Measurements from ENCODE around the gene F2RL1. TPM values are rescaled to one million over a fixed set of nuclear protein-coding genes. Genes with fewer than 3 reads are reported as not detected.
"Not testable (repeated sequence)": the region's sequence is repeated elsewhere in the genome, so short reads cannot be mapped to it uniquely, and the experiment has no call there.

The F2RL1 gene
- total RNA-seq, 2 experiments from 2014 or later, result 1.6 to 2.2 TPM

DNA sequence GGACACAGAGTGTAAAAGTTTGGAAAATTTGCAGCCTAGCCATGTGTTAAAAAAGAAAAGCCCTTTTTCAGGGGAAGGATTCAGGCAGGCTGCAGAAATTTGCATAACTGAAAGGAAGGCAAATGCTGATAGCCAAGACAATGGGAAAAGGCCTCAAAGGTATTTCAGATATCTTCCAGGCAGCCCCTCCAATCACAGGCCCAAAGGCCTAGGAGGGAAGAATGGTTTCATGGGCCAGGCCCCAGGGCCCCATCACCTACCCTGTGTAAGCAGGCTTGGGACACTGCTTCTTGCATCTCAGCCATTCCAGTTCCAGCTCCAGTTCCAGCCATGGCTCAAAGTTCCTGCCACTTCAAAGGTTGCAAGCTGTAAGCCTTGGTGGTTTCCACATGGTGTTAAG lies 35.8 kb downstream of the F2RL1 start:
- DNase-seq (no peak), ATAC-seq (no peak)
- Mint-ChIP-seq H3K4me1 (ENCODE audit: low read depth) (peaks cover 68% of the 10 kb centered on the region), H3K9me3 (ENCODE audit: insufficient read depth) (peaks cover 12% of the 10 kb centered on the region), H3K36me3 (ENCODE audit: low read depth) (peaks cover 38% of the 10 kb centered on the region), H3K27me3 (ENCODE audit: low read depth) (no peaks in the 10 kb centered on the region), H3K4me3 (no peak overlapping the region), H3K27ac (peak overlapping the region; percentile 94)
- CTCF ChIA-PET, result interaction anchor here (1.6 kb wide), 1 partner anchor 451 kb away, joined by 3 read pairs; no protein-coding TSS in a partner anchor
- POLR2A ChIA-PET, result no interaction called here

GRCh38 chr5:76855501-76855900 lies 36.7 kb downstream of the F2RL1 start:
- ATAC-seq; H3K27me3 Mint-ChIP-seq (ENCODE audit: low read depth); DNase-seq; POLR2A ChIA-PET: not testable (repeated sequence)
- peaks cover 37% of the 10 kb centered on the region for H3K36me3 Mint-ChIP-seq (ENCODE audit: low read depth)
- peaks cover 59% of the 10 kb centered on the region for H3K4me1 Mint-ChIP-seq (ENCODE audit: low read depth)
- peaks cover 12% of the 10 kb centered on the region for H3K9me3 Mint-ChIP-seq (ENCODE audit: insufficient read depth)
- peak overlapping the region; percentile 94 for H3K27ac Mint-ChIP-seq
- peak overlapping the region; percentile 48 for H3K4me3 Mint-ChIP-seq
- CTCF ChIA-PET, result interaction anchor here (1.6 kb wide), 1 partner anchor 452 kb away, joined by 3 read pairs; no protein-coding TSS in a partner anchor

GRCh38 chr5:76855961-76856360 lies 37.1 kb downstream of the F2RL1 start:
- DNase-seq (peak; percentile 73), ATAC-seq (peak; percentile 93)
- H3K27me3 Mint-ChIP-seq (ENCODE audit: low read depth), result no peaks in the 10 kb centered on the region
- CTCF ChIA-PET, result interaction anchor here (0.6 to 1.6 kb wide), 2 partner anchors 12 to 452 kb away, joined by 3 read pairs; no protein-coding TSS in a partner anchor
- H3K9me3 Mint-ChIP-seq (ENCODE audit: insufficient read depth), result peaks cover 12% of the 10 kb centered on the region
- POLR2A ChIA-PET, result interaction anchor here (0.7 kb wide), 1 partner anchor 24 kb away, joined by 4 read pairs; no protein-coding TSS in a partner anchor
- peaks cover 55% of the 10 kb centered on the region for H3K4me1 Mint-ChIP-seq (ENCODE audit: low read depth)
- H3K4me3 Mint-ChIP-seq, result peak overlapping the region; percentile 48
- H3K27ac Mint-ChIP-seq, result peak overlapping the region; percentile 94
- H3K36me3 Mint-ChIP-seq (ENCODE audit: low read depth), result peaks cover 37% of the 10 kb centered on the region

- peaks cover 47% of the 10 kb centered on the region for H3K4me1 Mint-ChIP-seq (ENCODE audit: low read depth)
- POLR2A ChIA-PET; ATAC-seq; DNase-seq; H3K27me3 Mint-ChIP-seq (ENCODE audit: low read depth): not testable (repeated sequence)
- H3K4me3 Mint-ChIP-seq, result peak overlapping the region; percentile 48
- CTCF ChIA-PET, result interaction anchor here (0.6 to 0.9 kb wide), 3 partner anchors 9 to 220 kb away, joined by 3 read pairs; no protein-coding TSS in a partner anchor
- peaks cover 12% of the 10 kb centered on the region for H3K9me3 Mint-ChIP-seq (ENCODE audit: insufficient read depth)
- H3K27ac Mint-ChIP-seq, result peak overlapping the region; percentile 94
- peaks cover 37% of the 10 kb centered on the region for H3K36me3 Mint-ChIP-seq (ENCODE audit: low read depth)
These were observed 38.0 kb downstream of the F2RL1 start for GRCh38 chr5:76856800-76857199.

- no peak for DNase-seq
- H3K27me3 Mint-ChIP-seq (ENCODE audit: low read depth), result no peaks in the 10 kb centered on the region
- ChIA-PET CTCF (interaction anchor here (1.6 kb wide), 1 partner anchor 10 kb away, joined by 4 read pairs; the partner anchor contains the start of gene S100Z), POLR2A (no interaction called here)
- ATAC-seq, result no peak
- H3K27ac Mint-ChIP-seq, result no peak overlapping the region
- H3K4me1 Mint-ChIP-seq (ENCODE audit: low read depth), result peaks cover 24% of the 10 kb centered on the region
- no peak overlapping the region for H3K4me3 Mint-ChIP-seq
- H3K36me3 Mint-ChIP-seq (ENCODE audit: low read depth), result peaks cover 22% of the 10 kb centered on the region
- H3K9me3 Mint-ChIP-seq (ENCODE audit: insufficient read depth), result peaks cover 4% of the 10 kb centered on the region
These were observed 40.9 kb downstream of the F2RL1 start for GRCh38 chr5:76859591-76860247.

- peaks cover 2% of the 10 kb centered on the region for H3K9me3 Mint-ChIP-seq (ENCODE audit: insufficient read depth)
- no peak for DNase-seq
- H3K4me1 Mint-ChIP-seq (ENCODE audit: low read depth), result peaks cover 5% of the 10 kb centered on the region
- ChIA-PET POLR2A (no interaction called here), CTCF (no interaction called here)
- peaks cover 4% of the 10 kb centered on the region for H3K36me3 Mint-ChIP-seq (ENCODE audit: low read depth)
- H3K27ac Mint-ChIP-seq, result no peak overlapping the region
- no peak for ATAC-seq
- no peak overlapping the region for H3K4me3 Mint-ChIP-seq
- no peaks in the 10 kb centered on the region for H3K27me3 Mint-ChIP-seq (ENCODE audit: low read depth)
These were observed 42.8 kb downstream of the F2RL1 start for GRCh38 chr5:76861612-76862011.

GRCh38 chr5:76863001-76863400 lies 44.2 kb downstream of the F2RL1 start:
- ChIA-PET CTCF (interaction anchor here (0.6 kb wide), 1 partner anchor 11 kb away, joined by 3 read pairs; no protein-coding TSS in a partner anchor), POLR2A (no interaction called here)
- Mint-ChIP-seq H3K36me3 (ENCODE audit: low read depth) (no peaks in the 10 kb centered on the region), H3K4me3 (no peak overlapping the region), H3K4me1 (ENCODE audit: low read depth) (peaks cover 3% of the 10 kb centered on the region), H3K27ac (no peak overlapping the region), H3K9me3 (ENCODE audit: insufficient read depth) (no peaks in the 10 kb centered on the region), H3K27me3 (ENCODE audit: low read depth) (no peaks in the 10 kb centered on the region)
- ATAC-seq (no peak), DNase-seq (no peak)

DNA sequence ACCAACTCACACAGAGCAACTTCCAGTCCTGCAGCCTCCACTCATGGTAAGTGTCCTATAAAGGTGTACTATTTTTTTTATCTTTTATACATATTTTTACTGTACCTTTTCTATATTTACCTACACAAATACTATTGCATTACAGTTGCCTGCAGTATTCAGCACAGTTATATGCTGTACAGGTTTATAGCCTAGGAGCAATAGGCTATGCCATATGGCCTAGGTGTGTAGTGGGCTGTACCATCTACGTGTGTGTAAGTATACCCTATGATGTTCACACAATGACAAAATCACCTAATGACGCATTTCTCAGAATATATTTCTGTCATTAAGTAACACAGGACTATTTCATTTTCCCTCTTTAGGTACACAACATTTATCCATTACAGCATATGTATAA lies 47.7 kb downstream of the F2RL1 start:
- no peak overlapping the region for H3K27ac Mint-ChIP-seq
- H3K27me3 Mint-ChIP-seq (ENCODE audit: low read depth), result no peaks in the 10 kb centered on the region
- ATAC-seq, result no peak
- H3K4me3 Mint-ChIP-seq, result no peak overlapping the region
- ChIA-PET POLR2A (no interaction called here), CTCF (interaction anchor here (1.4 kb wide), 1 partner anchor 212 kb away, joined by 3 read pairs; no protein-coding TSS in a partner anchor)
- no peak for DNase-seq
- H3K4me1 Mint-ChIP-seq (ENCODE audit: low read depth), result peaks cover 4% of the 10 kb centered on the region
- no peaks in the 10 kb centered on the region for H3K9me3 Mint-ChIP-seq (ENCODE audit: insufficient read depth)
- H3K36me3 Mint-ChIP-seq (ENCODE audit: low read depth), result no peaks in the 10 kb centered on the region

- POLR2A ChIA-PET, result no interaction called here
- ATAC-seq (no peak), DNase-seq (no peak)
- CTCF ChIA-PET, result interaction anchor here (0.9 to 2.2 kb wide), 7 partner anchors 11 to 625 kb away, joined by 3 to 12 read pairs (median 4); partner anchors contain the start of gene WDR41
- H3K27ac Mint-ChIP-seq, result no peak overlapping the region
- no peaks in the 10 kb centered on the region for H3K36me3 Mint-ChIP-seq (ENCODE audit: low read depth)
- H3K9me3 Mint-ChIP-seq (ENCODE audit: insufficient read depth), result no peaks in the 10 kb centered on the region
- H3K27me3 Mint-ChIP-seq (ENCODE audit: low read depth), result no peaks in the 10 kb centered on the region
- peaks cover 4% of the 10 kb centered on the region for H3K4me1 Mint-ChIP-seq (ENCODE audit: low read depth)
- H3K4me3 Mint-ChIP-seq, result no peak overlapping the region
These were observed 48.2 kb downstream of the F2RL1 start for GRCh38 chr5:76867038-76867437.

DNA sequence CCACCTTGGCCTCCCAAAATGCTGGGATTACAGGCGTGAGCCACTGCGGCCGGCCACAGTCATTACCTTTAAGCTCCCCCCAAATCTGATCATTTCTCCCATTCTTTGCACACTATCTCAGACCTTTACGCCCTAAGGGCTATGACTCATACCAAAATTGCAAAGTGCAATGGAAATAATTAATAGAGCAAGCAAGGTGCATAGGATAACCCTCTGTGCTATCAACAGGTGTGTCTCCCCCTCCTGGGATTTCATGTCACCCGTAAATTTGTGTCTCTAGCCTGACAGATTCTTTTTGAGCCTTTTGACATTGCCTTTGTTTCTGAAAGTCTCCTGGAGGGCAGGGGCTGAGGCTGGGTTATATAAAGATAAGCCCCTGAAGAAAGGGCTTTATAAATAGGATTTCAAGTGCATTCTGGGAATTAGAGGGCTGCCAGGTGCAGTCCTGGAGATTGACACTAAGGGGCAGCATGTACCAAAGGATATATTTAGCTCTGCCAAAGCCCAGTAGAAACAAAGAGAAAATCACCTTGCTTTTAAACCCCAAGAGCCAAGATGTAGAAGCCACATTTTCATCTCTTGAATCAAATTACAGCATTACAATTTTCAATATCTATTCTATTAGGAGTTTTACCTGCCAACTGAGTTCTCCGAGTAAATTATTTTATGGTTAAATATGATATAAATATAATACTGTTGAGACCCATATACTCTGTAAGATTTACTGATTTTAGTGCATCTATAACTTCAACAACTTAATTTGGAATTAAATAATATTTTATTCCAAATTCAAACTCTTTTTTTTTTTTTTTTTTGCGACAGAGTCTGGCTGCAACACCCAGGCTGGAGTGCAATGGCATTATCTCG lies 49.2 kb downstream of the F2RL1 start:
- ATAC-seq (peak; percentile 76), DNase-seq (peak; percentile 80)
- H3K36me3 Mint-ChIP-seq (ENCODE audit: low read depth), result no peaks in the 10 kb centered on the region
- peaks cover 4% of the 10 kb centered on the region for H3K4me1 Mint-ChIP-seq (ENCODE audit: low read depth)
- ChIA-PET POLR2A (no interaction called here), CTCF (interaction anchor here (0.9 to 2.2 kb wide), 8 partner anchors 11 to 624 kb away, joined by 3 to 12 read pairs (median 4); partner anchors contain the start of gene WDR41)
- no peaks in the 10 kb centered on the region for H3K9me3 Mint-ChIP-seq (ENCODE audit: insufficient read depth)
- no peak overlapping the region for H3K4me3 Mint-ChIP-seq
- H3K27me3 Mint-ChIP-seq (ENCODE audit: low read depth), result no peaks in the 10 kb centered on the region
- no peak overlapping the region for H3K27ac Mint-ChIP-seq

GRCh38 chr5:76870046-76870445 lies 51.2 kb downstream of the F2RL1 start:
- POLR2A ChIA-PET, result no interaction called here
- DNase-seq (no peak), ATAC-seq (no peak)
- Mint-ChIP-seq H3K27ac (no peak overlapping the region), H3K4me1 (ENCODE audit: low read depth) (peaks cover 7% of the 10 kb centered on the region), H3K36me3 (ENCODE audit: low read depth) (no peaks in the 10 kb centered on the region), H3K27me3 (ENCODE audit: low read depth) (peaks cover 2% of the 10 kb centered on the region), H3K4me3 (no peak overlapping the region), H3K9me3 (ENCODE audit: insufficient read depth) (no peaks in the 10 kb centered on the region)
- CTCF ChIA-PET, result interaction anchor here (1.0 to 2.6 kb wide), 2 partner anchors 147 to 185 kb away, joined by 3 to 10 read pairs; no protein-coding TSS in a partner anchor

Data from activated CD8-positive, alpha-beta T cell treated with anti-CD3 and anti-CD28 coated beads, Interleukin-2, amount 10 ng/mL, durations not matched to agents 7 days and 5 days (primary cell).